Measurements from ENCODE around the gene FAM240A.

The FAM240A gene

GRCh38 chr3:46671541-46672348 is 59.4 kb downstream of the FAM240A start:
- DNase-seq (ENCODE audit: insufficient read length, low spot score) (no peak), FAIRE-seq (no peak)

DNA sequence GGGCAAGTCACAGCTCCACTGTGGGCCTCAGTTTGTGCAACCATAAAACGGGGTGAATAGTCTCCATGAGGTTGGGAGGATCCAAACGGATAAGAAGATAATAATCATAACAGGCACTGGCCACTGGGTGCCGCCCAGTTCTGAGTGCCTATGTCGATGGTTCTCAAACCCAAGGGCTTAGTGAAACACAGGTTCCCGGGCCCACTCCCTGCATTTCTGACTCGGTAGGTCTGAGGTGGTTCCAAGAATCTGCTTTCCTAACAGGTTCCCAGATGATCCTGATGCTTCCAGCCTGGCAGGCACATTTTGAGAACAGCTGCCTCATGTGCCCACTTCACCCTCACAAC is 60.0 kb downstream of the FAM240A start:
- DNase-seq (ENCODE audit: insufficient read length, low spot score), result no peak
- no peak for FAIRE-seq

GRCh38 chr3:46673151-46674030 is 61.1 kb downstream of the FAM240A start:
- DNase-seq (ENCODE audit: insufficient read length, low spot score), result no peak
- FAIRE-seq, result no peak

DNA sequence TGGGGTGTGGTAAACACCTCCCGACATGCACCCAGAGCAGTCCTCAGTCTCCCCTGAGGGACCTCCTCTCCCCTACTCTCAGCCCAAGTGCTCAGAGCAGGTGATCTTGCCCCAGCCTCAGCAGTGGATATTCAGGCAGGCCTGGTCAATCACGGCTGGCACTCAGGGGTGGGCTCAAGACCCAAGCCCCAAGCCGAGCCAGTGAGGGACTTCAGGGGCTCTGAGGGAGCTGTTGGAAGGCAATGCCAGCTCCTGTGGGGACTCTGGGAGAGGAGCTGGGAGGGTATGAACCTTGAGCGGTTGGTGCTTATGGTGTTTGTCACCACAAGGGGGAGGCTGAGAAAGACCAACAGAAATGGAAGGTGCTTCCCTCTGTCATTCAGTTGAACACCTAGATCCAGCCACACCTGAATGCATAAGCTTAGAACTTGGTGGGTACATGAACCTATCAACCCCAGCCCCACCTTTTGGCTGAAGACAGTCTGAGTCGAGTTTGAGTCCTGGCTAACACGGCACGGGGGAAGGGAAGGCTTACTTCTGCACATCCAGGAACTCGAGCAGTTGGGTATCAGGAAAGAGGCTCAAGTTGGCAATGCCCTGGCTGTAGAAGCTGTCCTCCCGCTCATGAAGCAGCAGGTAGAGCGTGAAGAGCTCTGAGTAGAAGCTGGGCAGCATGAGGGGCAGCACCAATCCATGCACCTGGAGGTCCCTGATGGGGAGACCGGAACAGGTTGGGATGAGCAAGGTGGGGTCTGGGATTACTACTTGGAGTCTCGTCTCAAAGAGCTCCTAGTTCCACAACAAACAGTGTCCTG is 61.9 kb downstream of the FAM240A start:
- FAIRE-seq (no peak), DNase-seq (ENCODE audit: insufficient read length, low spot score) (no peak)

DNA sequence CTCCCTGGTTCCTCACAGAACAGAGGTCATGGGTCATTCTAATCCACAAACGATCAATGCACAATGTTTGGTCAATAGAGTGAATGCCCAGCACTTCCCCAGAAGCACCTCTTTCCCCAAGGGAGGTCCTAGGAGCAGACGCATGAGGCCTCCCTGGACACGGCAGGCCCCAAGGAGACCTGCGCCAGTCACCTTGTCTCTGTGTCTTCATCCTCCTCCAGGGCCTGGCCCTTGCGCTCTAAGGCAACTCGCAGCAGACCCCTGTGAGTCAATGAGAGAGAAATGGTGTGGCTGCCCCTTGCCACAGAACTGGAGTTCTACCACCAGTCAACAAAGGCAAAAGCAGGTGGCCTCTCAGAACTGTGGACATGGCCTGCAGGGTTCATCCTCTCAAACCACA is 63.1 kb downstream of the FAM240A start:
- FAIRE-seq, result no peak
- DNase-seq (ENCODE audit: insufficient read length, low spot score), result no peak
